Measurements from ENCODE around the gene ALKBH6. TPM values are rescaled to one million over a fixed set of nuclear protein-coding genes. Genes with fewer than 3 reads are reported as not detected.

Gene ALKBH6
- total RNA-seq, 1 donor from 2014 or later = 8.6 TPM

Other genes with a start within 250 kb of the ALKBH6 start
- gene ARHGAP33, start 238.6 kb downstream of the ALKBH6 start, total RNA-seq = 2.6 and 2.7 TPM in 2 replicates
- gene PRODH2, start 201.4 kb downstream of the ALKBH6 start, total RNA-seq = not detected in 2 replicates
- not detected in 2 replicates for gene NPHS1, start 161.7 kb downstream of the ALKBH6 start, total RNA-seq
- 0.04 TPM in 1 of 2 replicates, not detected in the other for gene KIRREL2, start 157.3 kb downstream of the ALKBH6 start, total RNA-seq
- 2.4 and 4.0 TPM in 2 replicates for gene APLP1, start 145.6 kb downstream of the ALKBH6 start, total RNA-seq
- 2.0 and 3.4 TPM in 2 replicates for gene NFKBID, start 113.7 kb downstream of the ALKBH6 start, total RNA-seq
- gene HCST, start 111.7 kb downstream of the ALKBH6 start, total RNA-seq = not detected in 2 replicates
- gene TYROBP, start 105.9 kb downstream of the ALKBH6 start, total RNA-seq = not detected in 2 replicates
- 2.6 and 3.0 TPM in 2 replicates for gene LRFN3, start 77.8 kb downstream of the ALKBH6 start, total RNA-seq
- gene SDHAF1, start 19.0 kb downstream of the ALKBH6 start, total RNA-seq = 7.4 and 11.3 TPM in 2 replicates
- gene SYNE4, start 5.4 kb downstream of the ALKBH6 start, total RNA-seq = under 0.01 and 0.07 TPM in 2 replicates
- 2.3 and 2.6 TPM in 2 replicates for gene CLIP3, start 18.7 kb upstream of the ALKBH6 start, total RNA-seq
- 0.92 and 1.0 TPM in 2 replicates for gene THAP8, start 40.1 kb upstream of the ALKBH6 start, total RNA-seq
- gene WDR62, start 40.7 kb upstream of the ALKBH6 start, total RNA-seq = 4.5 and 7.5 TPM in 2 replicates
- not detected in 2 replicates for gene OVOL3, start 96.9 kb upstream of the ALKBH6 start, total RNA-seq
- gene POLR2I, start 100.7 kb upstream of the ALKBH6 start, total RNA-seq = 109 and 122 TPM in 2 replicates
- gene TBCB, start 101.3 kb upstream of the ALKBH6 start, total RNA-seq = 196 and 223 TPM in 2 replicates
- gene CAPNS1, start 125.9 kb upstream of the ALKBH6 start, total RNA-seq = 308 and 425 TPM in 2 replicates
- gene COX7A1, start 138.2 kb upstream of the ALKBH6 start, total RNA-seq = 6.6 and 10.8 TPM in 2 replicates
- gene ZNF565, start 200.5 kb upstream of the ALKBH6 start, total RNA-seq = 3.9 and 6.6 TPM in 2 replicates
- gene ZNF146, start 200.9 kb upstream of the ALKBH6 start, total RNA-seq = 99.3 and 102 TPM in 2 replicates

Data from pulmonary artery endothelial cell (primary cell).